Skeletal muscle tissue (tissue), 4 donors: ENCODE results near the gene DCP2. TPM values are rescaled to one million over a fixed set of nuclear protein-coding genes. Genes with fewer than 3 reads are reported as not detected.

Experiments
- H3K27ac ChIP-seq: one replicate; pipeline ENCODE4 v1.7.0; 2013; ENCODE audit warnings: mild to moderate bottlenecking, low read depth, low read length, inconsistent platforms
- H3K27me3 ChIP-seq, 3 donors: one replicate each; pipeline ENCODE4 v1.7.0; 2013; ENCODE audit warnings: low read length in 3 of 3; ENCODE audit not compliant: control insufficient read depth in 3 of 3, insufficient read depth in 3 of 3
- H3K36me3 ChIP-seq, 3 donors: one replicate each; pipeline ENCODE4 v1.7.0; 2013; ENCODE audit warnings: low read length in 3 of 3; ENCODE audit not compliant: control insufficient read depth in 3 of 3, insufficient read depth in 3 of 3
- H3K4me1 ChIP-seq, 3 donors: one replicate each; pipeline ENCODE4 v1.7.0; 2013; ENCODE audit warnings: low read length in 3 of 3, mild to moderate bottlenecking in 3 of 3; ENCODE audit not compliant: control insufficient read depth in 3 of 3, insufficient read depth in 3 of 3
- H3K4me3 ChIP-seq, 3 donors: one replicate each; pipeline ENCODE4 v1.7.0; 2013; ENCODE audit warnings: low read length in 3 of 3
- H3K9ac ChIP-seq, 3 donors: one replicate each; pipeline ENCODE4 v1.7.0; 2013; ENCODE audit warnings: low read length in 3 of 3, mild to moderate bottlenecking in 3 of 3, moderate library complexity in 2 of 3, low read depth in 1 of 3
- H3K9me3 ChIP-seq, 3 donors: one replicate each; pipeline ENCODE4 v1.7.0; 2013; ENCODE audit warnings: low read length in 3 of 3; ENCODE audit not compliant: control insufficient read depth in 3 of 3
- total RNA-seq: library from RNA; depleted of rRNA; stranded (reverse); fragments of >200 nt; gene quantifications from one replicate; pipeline ENCODE4 v1.2.3, GENCODE V29; 2014
- donor health status: Osteomylitis.

The DCP2 gene
- total RNA-seq, 1 donor from 2014 or later = 48.5 TPM

DNA sequence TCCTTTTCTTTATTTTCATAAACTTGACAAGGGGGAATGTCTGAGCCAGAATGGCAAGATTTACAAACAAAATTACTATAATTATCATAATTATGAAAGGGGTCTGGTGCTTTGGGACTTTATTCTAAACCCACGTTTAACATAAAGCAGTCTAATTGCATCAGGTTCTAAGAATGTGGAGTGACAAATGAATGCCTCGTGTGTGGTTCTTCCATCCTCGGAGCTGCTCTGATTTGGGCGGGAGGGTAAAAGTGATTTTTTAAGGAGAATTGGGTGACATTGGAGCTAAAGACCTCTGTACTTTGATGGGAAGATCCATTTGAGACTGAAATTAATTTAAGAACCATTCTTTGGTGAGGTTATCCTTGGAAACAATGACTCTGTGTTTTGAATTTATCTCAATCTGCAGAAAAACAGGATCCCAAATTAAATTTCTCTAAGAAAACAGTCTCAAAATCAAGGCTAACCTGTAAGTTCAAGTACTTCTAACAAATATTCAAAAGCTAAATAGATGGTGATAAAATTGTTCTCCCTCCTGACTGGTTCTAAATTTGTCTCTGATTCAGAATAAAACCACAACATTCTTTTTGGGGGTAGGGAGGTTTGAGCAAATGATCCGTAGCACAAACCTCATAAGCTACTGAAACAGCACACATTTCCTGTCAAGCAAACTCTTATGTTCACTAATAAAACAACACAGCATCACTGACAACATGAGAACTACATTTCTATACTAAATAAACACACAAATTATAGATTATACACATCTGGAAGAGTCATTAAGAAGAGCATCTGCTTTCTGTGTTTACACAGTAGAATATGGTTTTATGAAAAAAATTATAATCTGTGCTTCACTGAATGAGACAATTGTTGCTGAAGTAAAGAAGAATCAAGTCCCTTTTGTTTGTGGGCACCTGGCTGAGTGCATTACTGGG, 85.5 kb downstream of the DCP2 start:
- Histone ChIP-seq H3K4me3 (no peak overlapping the region), H3K27me3 (no peaks in the 10 kb centered on the region), H3K27ac (no peak overlapping the region), H3K36me3 (peaks cover 0 to 16% (median 10%) of the 10 kb centered on the region in 3 donors), H3K9ac (no peak overlapping the region), H3K9me3 (no peaks in the 10 kb centered on the region), H3K4me1 (peaks cover 7 to 13% (median 10%) of the 10 kb centered on the region in 3 donors)

DNA sequence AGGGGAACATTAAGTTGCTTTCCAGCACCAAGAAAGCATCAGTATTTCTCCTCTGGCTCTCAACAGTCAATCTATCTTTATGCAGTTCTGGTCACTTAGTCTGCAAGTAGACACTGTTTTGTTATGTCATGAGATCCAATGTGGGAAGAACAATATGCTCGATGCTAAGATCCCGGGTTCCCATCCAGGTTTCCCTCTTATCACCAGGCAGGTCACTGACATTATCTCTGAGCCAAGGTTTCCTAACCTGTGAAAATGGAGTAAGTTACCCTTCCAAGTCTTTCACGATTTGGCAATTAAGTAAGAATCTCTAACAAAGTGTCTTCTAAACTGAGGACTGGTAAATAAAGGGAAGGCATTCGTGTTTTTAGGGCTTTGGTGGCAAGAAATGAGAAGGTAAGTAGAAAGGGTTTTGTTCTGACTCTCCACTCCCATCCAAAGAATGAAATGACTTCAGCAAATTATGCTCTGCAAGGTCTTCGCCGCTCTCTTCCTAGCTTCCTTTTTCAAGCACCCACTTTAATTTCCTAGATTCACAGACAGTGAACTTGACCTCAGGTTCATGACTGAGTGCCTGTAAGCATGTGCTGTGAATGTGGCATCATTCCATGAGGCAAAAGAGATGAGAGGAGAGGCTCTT, 86.4 kb downstream of the DCP2 start:
- no peak overlapping the region for H3K9ac ChIP-seq
- peaks cover 2 to 17% (median 10%) of the 10 kb centered on the region in 3 donors for H3K36me3 ChIP-seq
- H3K4me3 ChIP-seq = no peak overlapping the region
- H3K4me1 ChIP-seq = peaks cover 7 to 13% (median 10%) of the 10 kb centered on the region in 3 donors
- no peaks in the 10 kb centered on the region for H3K27me3 ChIP-seq
- no peak overlapping the region for H3K27ac ChIP-seq
- H3K9me3 ChIP-seq = no peaks in the 10 kb centered on the region

DNA sequence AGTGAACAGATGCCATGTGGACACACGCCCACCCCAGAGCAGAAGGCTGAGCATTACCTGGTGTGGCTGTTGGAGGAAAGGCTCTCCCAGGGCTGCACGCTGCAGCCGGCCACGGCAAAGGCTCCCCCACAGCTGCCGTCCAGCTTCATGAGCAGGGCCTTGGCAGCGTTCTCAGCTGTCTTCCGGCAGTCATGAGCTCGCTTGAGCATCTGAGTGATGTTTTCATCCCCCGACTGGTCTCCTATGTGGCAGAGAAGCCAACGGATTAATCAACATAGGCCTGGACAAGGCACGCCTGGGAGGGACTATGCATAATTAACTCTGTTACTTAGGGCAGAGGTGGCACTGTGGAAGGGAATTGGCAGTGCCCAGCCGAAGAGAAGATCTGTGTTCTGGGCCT, 87.3 kb downstream of the DCP2 start:
- no peaks in the 10 kb centered on the region for H3K27me3 ChIP-seq
- H3K36me3 ChIP-seq = peaks cover 2 to 17% (median 10%) of the 10 kb centered on the region in 3 donors
- H3K9ac ChIP-seq = no peak overlapping the region
- no peaks in the 10 kb centered on the region for H3K9me3 ChIP-seq
- peaks cover 4 to 9% (median 7%) of the 10 kb centered on the region in 3 donors for H3K4me1 ChIP-seq
- no peak overlapping the region for H3K27ac ChIP-seq
- no peak overlapping the region for H3K4me3 ChIP-seq

DNA sequence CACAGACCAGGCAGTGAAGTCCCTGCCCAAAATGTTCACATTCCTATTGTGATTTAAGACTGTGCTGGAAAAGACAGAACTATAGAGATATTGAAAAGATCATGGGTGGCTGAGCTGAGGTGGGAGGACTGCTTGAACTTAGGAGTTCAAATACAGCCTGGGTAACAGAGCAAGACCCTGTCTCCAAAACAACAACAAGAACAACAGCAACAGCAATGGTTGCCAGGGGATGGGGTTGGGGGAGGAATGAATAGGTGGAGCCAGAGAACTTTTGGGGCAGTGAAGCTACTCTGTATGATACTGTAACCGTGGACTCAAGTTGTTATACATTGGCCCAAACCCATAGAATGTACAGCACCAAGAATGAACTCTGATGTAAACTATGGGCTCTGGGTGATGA, 88.2 kb downstream of the DCP2 start:
- Histone ChIP-seq H3K4me1 (peaks cover 0 to 1% (median under 1%) of the 10 kb centered on the region in 3 donors), H3K27ac (no peak overlapping the region), H3K4me3 (no peak overlapping the region), H3K27me3 (no peaks in the 10 kb centered on the region), H3K9ac (no peak overlapping the region), H3K9me3 (no peaks in the 10 kb centered on the region), H3K36me3 (peaks cover 2 to 14% (median 10%) of the 10 kb centered on the region in 3 donors)

DNA sequence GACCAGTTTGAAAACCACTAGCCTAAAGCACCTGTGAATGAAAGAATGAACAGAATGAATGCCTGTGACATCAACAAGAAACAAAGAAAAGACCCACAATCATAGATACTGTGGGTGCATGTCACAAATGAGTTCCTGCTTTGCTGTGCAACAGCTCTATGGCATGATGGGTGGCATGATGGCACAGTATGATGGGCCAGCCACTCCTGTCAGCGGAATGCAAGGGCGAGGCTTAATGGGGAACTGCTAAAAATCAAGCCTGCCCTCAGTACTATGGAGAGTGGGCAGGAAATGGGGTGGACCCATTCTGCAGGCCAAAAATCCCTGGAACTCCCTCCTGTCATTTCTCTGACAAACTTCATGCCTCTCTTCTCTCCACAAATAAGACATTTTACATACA, 89.0 kb downstream of the DCP2 start:
- no peaks in the 10 kb centered on the region for H3K9me3 ChIP-seq
- H3K4me3 ChIP-seq = no peak overlapping the region
- H3K4me1 ChIP-seq = no peaks in the 10 kb centered on the region
- H3K36me3 ChIP-seq = peaks cover 2 to 12% (median 10%) of the 10 kb centered on the region in 3 donors
- H3K27me3 ChIP-seq = no peaks in the 10 kb centered on the region
- H3K9ac ChIP-seq = no peak overlapping the region
- H3K27ac ChIP-seq = no peak overlapping the region

DNA sequence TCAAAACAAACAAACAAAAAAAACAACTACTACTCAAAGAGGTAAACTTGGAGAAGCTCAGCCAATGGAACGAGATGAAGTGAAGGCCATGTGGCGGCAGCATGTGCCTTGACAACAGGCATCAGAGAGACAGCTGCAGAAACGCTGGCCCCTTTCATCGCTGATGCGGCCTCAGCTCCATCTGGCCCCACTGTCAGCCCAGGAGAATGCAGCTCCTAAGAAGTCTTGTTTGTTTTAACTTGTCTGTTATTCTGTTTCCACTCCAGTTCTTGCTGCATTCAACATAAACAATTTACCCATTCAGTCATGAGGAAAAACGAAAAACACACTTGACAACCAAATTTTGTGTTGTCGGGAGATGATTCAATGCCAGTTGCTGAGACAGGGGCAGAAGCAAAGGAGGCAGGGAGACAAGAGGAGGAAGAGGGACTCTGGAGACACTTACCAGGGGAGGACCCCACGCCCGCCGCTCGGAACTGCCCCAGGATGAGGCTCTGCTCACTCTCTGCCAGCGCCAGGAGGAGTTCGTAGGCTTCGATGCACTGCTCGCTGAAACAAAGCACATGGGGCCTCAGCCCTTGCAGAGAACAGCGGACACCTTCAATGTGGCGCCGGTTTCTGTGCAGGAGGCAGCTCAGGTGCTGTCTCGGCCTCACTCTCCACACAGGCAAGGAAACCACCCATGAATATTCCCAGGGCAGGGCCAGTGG, 91.2 kb downstream of the DCP2 start:
- no peak overlapping the region for H3K27ac ChIP-seq
- no peak overlapping the region for H3K4me3 ChIP-seq
- no peak overlapping the region for H3K9ac ChIP-seq
- H3K4me1 ChIP-seq = no peaks in the 10 kb centered on the region
- no peaks in the 10 kb centered on the region for H3K9me3 ChIP-seq
- H3K27me3 ChIP-seq = no peaks in the 10 kb centered on the region
- H3K36me3 ChIP-seq = peaks cover 2 to 15% (median 13%) of the 10 kb centered on the region in 3 donors

DNA sequence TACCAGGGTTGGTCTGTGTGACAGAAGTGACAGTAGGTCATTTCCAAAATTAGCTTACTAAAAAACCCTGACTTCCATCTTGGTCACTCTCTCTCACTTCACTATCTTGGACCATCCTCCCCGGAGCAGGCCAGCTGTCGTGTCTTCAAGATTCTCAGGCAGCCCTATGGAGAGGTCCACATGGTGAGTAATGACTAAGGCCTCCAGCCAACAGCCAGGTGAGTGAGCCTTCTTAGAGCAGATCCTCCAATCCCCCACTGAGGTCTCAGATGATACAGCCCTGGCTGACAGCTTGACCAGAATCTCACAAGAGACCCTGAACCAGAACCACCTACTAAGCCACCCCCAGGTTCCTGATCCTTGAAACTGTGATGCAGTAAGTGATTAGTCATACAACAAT, 92.0 kb downstream of the DCP2 start:
- H3K27ac ChIP-seq = no peak overlapping the region
- no peak overlapping the region for H3K4me3 ChIP-seq
- peaks cover 2 to 15% (median 10%) of the 10 kb centered on the region in 3 donors for H3K36me3 ChIP-seq
- H3K9me3 ChIP-seq = no peaks in the 10 kb centered on the region
- H3K9ac ChIP-seq = no peak overlapping the region
- no peaks in the 10 kb centered on the region for H3K27me3 ChIP-seq
- no peaks in the 10 kb centered on the region for H3K4me1 ChIP-seq

Other genes with a start within 250 kb of the DCP2 start
- 41.8 TPM for gene APC, start 238.9 kb upstream of the DCP2 start, total RNA-seq
- 13.6 TPM for gene SRP19, start 115.5 kb upstream of the DCP2 start, total RNA-seq
- gene REEP5, start 54.6 kb upstream of the DCP2 start, total RNA-seq = 26.1 TPM